Activated CD8-positive, alpha-beta T cell treated with anti-CD3 and anti-CD28 coated beads for 36 hours (primary cell): ENCODE data around the gene MLH3. TPM values are rescaled to one million over a fixed set of nuclear protein-coding genes. Genes with fewer than 3 reads are reported as not detected.

Experiments
- ATAC-seq: fragments of 200-7000 bp; cut with Tn5 transposase; one replicate; pipeline ENCODE4 v1.10.0; 2021; ENCODE audit warnings: mild to moderate bottlenecking, moderate library complexity
- CTCF ChIA-PET: fragments of 350-600 bp; sonication (Branson Sonifier 250); formaldehyde crosslinking; loops from one replicate; lab custom pipeline; 2021; ENCODE audit warnings: antibody characterized with exemption; lab: Charles Lee
- POLR2A ChIA-PET: fragments of 350-600 bp; sonication (Branson Sonifier 250); formaldehyde crosslinking; loops from one replicate; lab custom pipeline; 2021; ENCODE audit warnings: antibody characterized with exemption; lab: Charles Lee
- DNase-seq: peaks from one replicate; pipeline ENCODE4 v3.0.0-alpha.2; 2020
- H3K27ac Mint-ChIP-seq: one replicate; pipeline ENCODE4 v1.8.0; 2021; ENCODE audit warnings: mild to moderate bottlenecking, mixed read lengths
- H3K27me3 Mint-ChIP-seq: one replicate; pipeline ENCODE4 v1.8.0; 2021; ENCODE audit warnings: mixed read lengths
- H3K36me3 Mint-ChIP-seq: one replicate; pipeline ENCODE4 v1.8.0; 2021; ENCODE audit warnings: low read depth, mixed read lengths
- H3K4me1 Mint-ChIP-seq: one replicate; pipeline ENCODE4 v1.8.0; 2021; ENCODE audit warnings: low read depth, mixed read lengths
- H3K4me3 Mint-ChIP-seq: one replicate; pipeline ENCODE4 v1.8.0; 2021; ENCODE audit warnings: mild to moderate bottlenecking, moderate library complexity, mixed read lengths
- H3K9me3 Mint-ChIP-seq: one replicate; pipeline ENCODE4 v1.8.0; 2021; ENCODE audit warnings: mixed read lengths
- CTCF ChIP-seq: fragments of 200-600 bp; IDR thresholded peaks from one replicate; pipeline ENCODE4 v1.8.0; 2022; ENCODE audit warnings: antibody characterized with exemption, mild to moderate bottlenecking
- intact Hi-C: fragments of 100-400 bp; cut with micrococcal nuclease; formaldehyde crosslinking; loops from one replicate; pipeline ENCODE4 v1.10.0; 2022
- total RNA-seq, 2 experiments: library from RNA; stranded (reverse); gene quantifications; one replicate each; pipeline ENCODE4 v1.2.3, GENCODE V29; 2021

MLH3 gene
- total RNA-seq, 2 experiments from 2014 or later, result 26.8 to 29.0 TPM

GRCh38 chr14:74985028-74985310 is 66.3 kb downstream of the MLH3 start:
- no peak for TF ChIP-seq CTCF
- no peaks in the 10 kb centered on the region for H3K4me1 Mint-ChIP-seq
- H3K27me3 Mint-ChIP-seq, result no peaks in the 10 kb centered on the region
- ChIA-PET POLR2A (interaction anchor here (1.9 kb wide), 1 partner anchor 18 kb away, joined by 8 read pairs; the partner anchor contains the start of gene EIF2B2), CTCF (interaction anchor here (1.3 to 1.9 kb wide), 2 partner anchors 39 to 103 kb away, joined by 4 to 5 read pairs; no protein-coding TSS in a partner anchor)
- no peaks in the 10 kb centered on the region for H3K9me3 Mint-ChIP-seq
- intact Hi-C loops, result no loop called here
- no peaks in the 10 kb centered on the region for H3K36me3 Mint-ChIP-seq
- no peak for ATAC-seq
- H3K27ac Mint-ChIP-seq, result no peak overlapping the region
- H3K4me3 Mint-ChIP-seq, result no peak overlapping the region
- DNase-seq, result no peak

- CTCF ChIA-PET, result interaction anchor here (1.3 kb wide), 1 partner anchor 38 kb away, joined by 4 read pairs; no protein-coding TSS in a partner anchor
- no peak overlapping the region for H3K4me3 Mint-ChIP-seq
- H3K9me3 Mint-ChIP-seq, result no peaks in the 10 kb centered on the region
- no peaks in the 10 kb centered on the region for H3K27me3 Mint-ChIP-seq
- H3K27ac Mint-ChIP-seq, result no peak overlapping the region
- ATAC-seq (no peak), DNase-seq (no peak)
- intact Hi-C loops, result no loop called here
- H3K4me1 Mint-ChIP-seq, result no peaks in the 10 kb centered on the region
- POLR2A ChIA-PET, result interaction anchor here (1.9 kb wide), 1 partner anchor 19 kb away, joined by 8 read pairs; the partner anchor contains the start of gene EIF2B2
- no peak for TF ChIP-seq CTCF
- no peaks in the 10 kb centered on the region for H3K36me3 Mint-ChIP-seq
Observed at GRCh38 chr14:74984236-74985027, 66.8 kb downstream of the MLH3 start.

- ATAC-seq (no peak), DNase-seq (no peak)
- Mint-ChIP-seq H3K4me1 (no peaks in the 10 kb centered on the region), H3K36me3 (no peaks in the 10 kb centered on the region), H3K4me3 (no peak overlapping the region), H3K9me3 (no peaks in the 10 kb centered on the region), H3K27me3 (no peaks in the 10 kb centered on the region), H3K27ac (no peak overlapping the region)
- no peak for TF ChIP-seq CTCF
- POLR2A ChIA-PET, result no interaction called here
- CTCF ChIA-PET, result no interaction called here
- intact Hi-C loops, result no loop called here
Observed at GRCh38 chr14:74983343-74983742, 67.9 kb downstream of the MLH3 start.

- TF ChIP-seq CTCF, result no peak
- no peaks in the 10 kb centered on the region for H3K27me3 Mint-ChIP-seq
- intact Hi-C loops, result no loop called here
- no peaks in the 10 kb centered on the region for H3K9me3 Mint-ChIP-seq
- ChIA-PET CTCF (interaction anchor here (1.2 to 1.4 kb wide), 2 partner anchors 11 to 37 kb away, joined by 3 to 5 read pairs; no protein-coding TSS in a partner anchor), POLR2A (interaction anchor here (0.6 kb wide), 1 partner anchor 61 kb away, joined by 3 read pairs; no protein-coding TSS in a partner anchor)
- ATAC-seq (no peak), DNase-seq (no peak)
- no peaks in the 10 kb centered on the region for H3K4me1 Mint-ChIP-seq
- no peaks in the 10 kb centered on the region for H3K36me3 Mint-ChIP-seq
- no peak overlapping the region for H3K4me3 Mint-ChIP-seq
- no peak overlapping the region for H3K27ac Mint-ChIP-seq
Observed at GRCh38 chr14:74982661-74983060, 68.6 kb downstream of the MLH3 start.

GRCh38 chr14:74981833-74982232 is 69.4 kb downstream of the MLH3 start:
- DNase-seq (no peak), ATAC-seq (no peak)
- Mint-ChIP-seq H3K9me3 (no peaks in the 10 kb centered on the region), H3K4me1 (no peaks in the 10 kb centered on the region), H3K27ac (no peak overlapping the region), H3K4me3 (no peak overlapping the region), H3K36me3 (no peaks in the 10 kb centered on the region), H3K27me3 (no peaks in the 10 kb centered on the region)
- ChIA-PET POLR2A (interaction anchor here (0.5 to 0.6 kb wide), 2 partner anchors 52 to 60 kb away, joined by 3 read pairs; no protein-coding TSS in a partner anchor), CTCF (interaction anchor here (1.2 to 1.4 kb wide), 2 partner anchors 10 to 36 kb away, joined by 3 to 5 read pairs; no protein-coding TSS in a partner anchor)
- TF ChIP-seq CTCF, result no peak
- intact Hi-C loops, result no loop called here
